Stimulated activated CD8-positive, alpha-beta memory T cell treated with anti-CD3 and anti-CD28 coated beads, Interleukin-7, amount 100 ng/mL, for 48 hours (primary cell): Measurements from ENCODE around the gene RHBDL2.
"Not testable (repeated sequence)": the region's sequence is repeated elsewhere in the genome, so short reads cannot be mapped to it uniquely, and the experiment has no call there.

ENCODE experiments used
- DNase-seq, 2 donors: peaks; one replicate each; pipeline ENCODE4 v3.0.0-alpha.2; 2020; ENCODE audit warnings: low read depth in 1 of 2; ENCODE audit errors: extremely low read depth in 1 of 2

RHBDL2 gene

GRCh38 chr1:38888423-38889333, 53.0 kb downstream of the RHBDL2 start:
- no peak for DNase-seq

DNA sequence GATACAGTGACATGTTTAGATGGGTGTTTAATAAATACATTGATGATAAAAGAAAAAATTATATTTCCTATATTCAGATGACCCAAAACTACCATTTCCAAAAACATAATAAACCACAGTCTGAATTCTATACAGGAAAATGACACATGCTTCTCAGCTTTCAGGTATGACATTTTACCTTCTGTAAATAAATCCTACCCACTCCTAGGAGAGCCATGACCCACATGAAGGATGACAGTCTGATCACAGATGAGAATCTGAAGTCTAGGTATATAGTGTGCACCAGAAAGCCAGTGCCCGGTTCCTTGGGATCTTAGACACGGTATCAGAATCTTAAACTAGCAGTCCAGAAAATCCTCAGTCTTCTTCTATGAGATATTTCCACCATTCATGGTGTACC, 56.5 kb downstream of the RHBDL2 start:
- no peak for DNase-seq

GRCh38 chr1:38881487-38881886, 60.1 kb downstream of the RHBDL2 start, which contains the start of gene GJA9:
Gene GJA9, minus strand, starts transcription at chr1:38881587. Its CDS starts 5,489 bp downstream, at chr1:38876098.
- no peak for DNase-seq

GRCh38 chr1:38875811-38876210, 65.8 kb downstream of the RHBDL2 start:
- DNase-seq: no peak

DNA sequence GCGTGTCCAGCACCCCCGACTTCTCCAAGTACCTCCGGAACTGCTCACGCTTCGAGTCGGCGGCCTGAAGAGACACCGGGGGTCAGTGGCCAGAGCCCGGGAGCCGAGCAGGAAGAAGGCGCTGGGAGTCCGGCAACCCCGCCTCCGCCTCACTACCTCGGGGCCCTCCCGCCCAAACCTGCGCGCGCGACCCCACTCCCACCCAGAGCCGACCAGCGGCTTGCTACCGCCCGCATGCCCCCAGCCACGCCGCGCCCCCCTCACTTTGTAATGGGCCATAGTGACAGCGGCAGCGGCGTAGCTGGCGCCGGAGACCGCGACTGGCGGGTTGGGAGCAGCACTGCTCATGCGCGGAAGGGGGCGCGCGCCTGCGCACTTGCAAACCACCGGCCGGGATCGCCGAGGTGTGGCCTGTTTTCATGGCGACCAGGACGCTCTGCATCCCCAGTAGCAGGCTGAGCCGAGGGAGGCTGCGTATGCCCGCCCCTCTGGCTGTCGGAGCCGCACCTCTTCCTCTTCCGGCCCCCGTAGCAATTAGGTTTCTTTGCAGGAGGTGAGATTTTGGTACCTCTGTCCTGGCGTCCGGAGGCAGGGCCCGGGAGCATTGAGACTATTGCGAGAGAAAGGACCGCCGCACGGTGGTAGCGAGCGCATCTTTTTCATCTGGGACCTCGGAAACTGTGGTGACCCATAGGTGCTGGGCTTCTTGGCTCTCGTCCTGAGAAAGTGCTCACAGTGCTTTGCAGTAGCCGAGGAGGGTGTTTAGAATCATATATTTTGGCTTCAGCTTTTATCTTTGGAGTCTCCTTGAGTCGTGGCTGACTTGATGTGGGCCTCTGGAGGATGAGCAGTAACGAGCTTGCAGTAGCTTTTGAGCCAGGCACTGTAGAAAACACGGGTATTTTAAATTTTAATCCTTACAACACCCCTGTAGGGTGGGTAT, 68.3 kb downstream of the RHBDL2 start, which contains the start of gene MYCBP:
Gene MYCBP (minus strand): TSS at position 322 of the 943 bp plus-strand sequence. CDS start 43 bp downstream, at position 279.
- peak; percentile 94 to 96 for DNase-seq

DNA sequence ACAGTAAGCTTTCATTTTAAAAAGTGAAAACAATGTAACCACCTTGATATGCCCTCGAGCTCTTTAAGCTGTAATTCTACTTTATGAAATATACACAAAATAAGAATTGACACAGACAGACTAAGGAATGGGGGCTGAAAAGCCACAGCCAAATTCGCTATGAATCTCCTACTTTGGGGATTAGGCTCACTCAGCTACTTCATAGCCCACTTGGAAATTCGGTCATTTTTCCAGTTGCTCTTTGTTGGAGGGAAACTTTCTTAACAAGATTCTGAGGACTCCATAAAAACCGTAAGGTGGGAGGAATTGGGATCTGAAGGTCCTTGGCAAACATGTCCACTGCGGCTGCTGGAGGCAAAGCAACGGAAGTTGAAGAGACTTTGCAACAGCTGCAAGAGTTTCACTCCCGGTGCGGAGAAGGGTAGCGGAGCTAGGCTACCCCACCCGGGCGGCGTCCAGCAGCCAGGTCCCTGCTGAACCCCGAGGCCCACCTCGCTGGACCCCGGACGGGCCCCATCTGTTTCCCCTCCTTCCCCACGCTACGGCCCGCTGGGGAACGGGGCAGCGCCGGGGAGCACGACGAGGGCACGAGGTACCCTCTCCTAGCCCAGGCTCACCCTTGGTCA, 69.1 kb downstream of the RHBDL2 start:
- no peak for DNase-seq

GRCh38 chr1:38870996-38871395, 70.6 kb downstream of the RHBDL2 start:
- DNase-seq: no peak

GRCh38 chr1:38867208-38867607, 74.4 kb downstream of the RHBDL2 start:
- DNase-seq: no peak

GRCh38 chr1:38865112-38865715, 76.4 kb downstream of the RHBDL2 start:
- DNase-seq: no peak

DNA sequence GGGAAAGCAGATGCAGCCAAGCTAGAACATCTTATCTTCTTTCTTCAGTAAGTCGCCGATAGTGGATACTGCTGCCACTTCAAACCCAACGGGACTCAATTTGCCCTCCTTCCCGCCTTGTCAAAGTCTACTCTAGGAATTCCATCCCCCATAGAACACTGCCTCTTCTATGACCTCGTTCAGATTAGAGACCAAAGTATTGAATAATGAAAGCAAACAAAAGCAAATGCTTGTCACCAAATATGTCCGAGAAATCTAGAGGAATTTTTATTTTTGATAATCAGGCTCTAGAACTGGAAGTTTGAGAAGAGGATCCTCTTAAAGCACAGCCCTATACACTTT, 81.2 kb downstream of the RHBDL2 start:
- DNase-seq: no peak

DNA sequence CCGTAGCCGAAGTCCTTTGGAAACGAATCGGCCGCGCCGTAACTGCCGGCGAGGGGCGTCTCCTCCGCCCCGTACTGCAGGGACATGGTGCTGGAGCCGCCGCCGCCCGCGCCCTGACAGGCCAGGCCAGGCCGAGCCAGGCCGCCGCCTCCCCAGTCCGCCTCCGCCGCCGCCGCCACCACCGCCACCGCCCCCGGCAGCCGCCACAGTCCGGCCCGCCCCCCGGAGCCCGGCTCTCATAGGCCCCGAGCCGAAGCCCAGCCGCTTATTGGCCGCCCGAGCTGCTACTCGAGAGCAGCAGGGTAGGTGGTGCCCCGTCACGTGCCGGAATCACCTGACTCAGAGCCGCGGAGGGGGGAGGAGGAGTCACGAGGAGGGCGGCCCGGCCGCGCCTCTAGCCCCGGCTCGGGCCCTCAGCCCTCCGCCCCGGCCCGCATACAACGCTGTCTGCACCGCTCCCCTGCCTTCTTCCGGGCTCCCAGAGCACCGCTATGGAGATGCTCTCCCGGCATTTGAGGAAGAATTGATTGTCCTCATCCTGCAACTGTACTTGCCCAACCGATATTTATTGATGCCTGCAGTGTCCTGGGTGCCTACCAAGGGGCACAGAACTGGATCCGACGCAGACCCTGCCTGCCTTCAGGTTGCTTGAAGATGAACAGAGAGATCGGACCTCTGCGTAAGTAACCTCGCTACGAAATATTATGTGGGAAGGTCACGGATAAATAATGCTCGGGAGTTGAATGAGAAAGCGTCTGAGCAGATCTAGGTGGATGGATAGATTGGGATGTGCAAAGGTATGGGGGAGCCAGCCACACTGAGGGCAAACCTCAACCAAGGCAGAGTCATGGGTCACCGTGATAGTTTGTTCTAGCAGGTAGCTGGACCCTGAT, 81.8 kb downstream of the RHBDL2 start, which contains the start of gene RRAGC:
Gene RRAGC (minus strand): TSS at position 212 of the 893 bp plus-strand sequence. CDS start 126 bp downstream, at position 86.
- DNase-seq: peak; percentile 96 to 99

DNA sequence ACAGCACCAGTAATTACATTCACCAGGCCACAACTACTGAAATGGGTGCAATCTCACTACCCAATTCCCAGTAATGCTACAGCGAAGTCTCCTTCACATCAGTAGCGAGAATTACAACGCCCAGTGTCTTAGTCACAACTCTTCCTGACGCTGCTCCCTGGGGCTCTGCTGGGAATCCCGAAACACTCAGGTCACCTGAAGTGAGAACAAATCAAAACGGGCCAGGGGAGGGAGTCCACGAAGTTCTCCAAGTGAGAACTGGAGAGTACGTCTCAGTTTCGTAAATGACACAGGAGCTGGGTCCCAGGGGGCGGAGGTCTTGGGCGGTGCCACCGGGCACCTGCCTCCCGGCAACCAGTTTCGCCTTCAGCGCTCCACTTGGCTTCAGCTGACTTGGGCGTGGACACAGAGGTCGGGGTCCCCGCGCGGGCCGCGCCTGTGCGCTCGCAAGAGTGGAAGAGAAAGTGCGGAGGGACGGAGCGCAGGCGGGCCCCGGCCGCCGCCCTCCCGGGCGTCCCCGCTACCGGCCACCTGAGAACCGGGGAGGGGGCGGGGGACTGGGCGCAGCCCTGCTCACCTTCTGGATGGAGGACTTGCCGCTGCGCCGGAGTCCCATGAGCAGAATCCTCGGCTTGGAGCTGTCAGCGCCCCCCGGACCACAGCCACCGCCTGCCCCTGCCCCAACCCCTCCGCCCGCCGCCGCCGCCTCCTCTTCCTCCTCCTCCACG, 82.6 kb downstream of the RHBDL2 start:
- DNase-seq: no peak

DNA sequence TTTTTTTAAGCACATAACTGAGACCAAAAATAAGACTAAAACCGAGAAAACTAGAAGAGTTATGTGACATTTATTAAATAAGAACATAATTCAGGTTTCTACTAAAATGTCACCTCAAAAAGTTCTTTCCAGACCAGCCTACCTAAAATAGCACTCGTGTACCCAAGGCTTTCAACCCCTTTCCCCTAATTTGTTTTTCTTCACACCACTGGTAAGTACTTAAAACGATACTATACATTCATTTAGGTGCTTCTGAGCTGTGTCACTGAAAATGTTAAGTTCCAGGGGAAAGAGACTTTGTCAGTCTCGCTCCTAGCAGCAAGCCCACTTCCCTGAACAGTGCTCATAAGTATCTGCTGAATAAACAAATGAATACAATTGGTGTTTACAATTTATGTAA, 88.8 kb downstream of the RHBDL2 start:
- no peak for DNase-seq

DNA sequence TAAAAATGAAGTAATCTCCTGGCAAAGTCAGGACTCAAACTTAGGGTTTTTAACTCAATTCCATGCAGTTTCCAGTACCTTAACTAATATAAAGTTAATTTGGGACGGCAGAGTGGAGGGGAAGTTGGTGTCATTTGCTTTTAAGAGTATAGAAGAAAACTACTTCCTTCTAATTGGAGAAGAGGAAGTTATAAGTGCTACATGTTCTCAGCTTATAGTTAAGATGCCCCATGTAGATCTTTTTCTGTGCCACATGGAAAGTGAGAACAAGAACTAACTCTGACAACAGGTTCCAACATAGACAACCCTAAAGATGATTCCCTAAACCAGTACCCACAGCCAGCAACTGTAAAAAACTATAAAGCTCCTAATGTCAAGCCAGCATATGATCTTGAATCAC, 93.6 kb downstream of the RHBDL2 start:
- no peak for DNase-seq

DNA sequence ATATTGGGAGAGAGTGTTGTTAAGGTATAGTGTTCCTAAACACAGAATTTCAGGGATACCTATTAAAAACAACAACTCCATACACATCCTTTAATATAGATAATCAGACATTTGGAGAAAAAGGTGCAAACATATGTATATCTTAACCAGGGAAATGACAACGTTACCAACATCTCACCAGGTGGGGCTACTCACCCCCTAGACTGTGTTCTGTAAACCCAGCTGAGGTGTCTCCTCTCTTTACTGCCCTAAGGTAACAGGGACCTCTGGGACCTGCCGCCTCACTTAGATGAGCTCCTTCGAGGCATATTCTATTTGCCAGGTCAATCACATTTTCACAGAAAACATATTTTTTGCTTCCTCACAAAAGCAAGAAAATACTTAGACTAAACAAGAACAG, 95.4 kb downstream of the RHBDL2 start:
- DNase-seq: no peak

DNA sequence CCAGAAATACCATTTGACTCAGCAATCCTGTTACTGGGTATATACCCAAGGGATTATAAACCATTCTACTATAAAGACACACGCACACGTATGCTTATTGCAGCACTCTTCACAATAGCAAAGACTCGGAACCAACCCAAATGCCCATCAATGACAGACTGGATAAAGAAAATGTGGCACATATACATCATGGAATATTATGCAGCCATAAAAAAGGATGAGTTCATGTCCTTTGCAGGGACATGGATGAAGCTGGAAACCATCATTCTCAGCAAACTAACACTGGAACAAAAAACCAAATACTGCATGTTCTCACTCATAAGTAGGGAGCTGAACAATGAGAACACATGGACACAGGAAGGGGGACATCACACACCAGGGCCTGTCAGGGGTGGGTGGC, 96.5 kb downstream of the RHBDL2 start:
- DNase-seq: not testable (repeated sequence)

DNA sequence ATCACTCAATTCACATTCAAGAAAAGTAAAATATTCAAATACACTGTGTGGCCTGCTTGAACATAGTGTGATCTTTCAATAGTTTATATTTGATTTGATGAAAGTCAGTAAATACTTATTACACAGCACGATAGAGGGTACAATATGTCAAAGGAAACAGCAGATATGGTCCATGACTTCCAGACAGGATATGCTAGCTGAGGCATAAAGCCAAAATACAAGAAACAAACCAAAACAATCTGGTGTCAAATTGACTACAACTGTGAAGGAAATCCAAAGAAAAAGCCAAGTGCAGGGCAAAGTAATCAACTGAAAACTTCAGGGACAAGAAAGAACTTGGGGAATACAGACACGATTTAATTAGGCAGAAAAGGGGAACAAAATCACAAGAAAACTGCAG, 101.3 kb downstream of the RHBDL2 start:
- no peak for DNase-seq

- no peak for DNase-seq
These were observed 102.3 kb downstream of the RHBDL2 start for GRCh38 chr1:38839363-38839762.

GRCh38 chr1:38836316-38836715, 105.3 kb downstream of the RHBDL2 start:
- DNase-seq: not testable (repeated sequence)
